GM21360 (cell line): ENCODE results near the gene FTL.

Experiments
- ATAC-seq: cut with Tn5 transposase; IDR thresholded peaks from one replicate; pipeline ENCODE4 v1.9.1; 2021; ENCODE audit warnings: mild to moderate bottlenecking, moderate library complexity; ENCODE audit not compliant: unreplicated experiment

The FTL gene

GRCh38 chr19:48990400-48990799 lies 25.3 kb downstream of the FTL start:
- ATAC-seq = no peak

GRCh38 chr19:48991011-48991609 lies 26.0 kb downstream of the FTL start:
- no peak for ATAC-seq

GRCh38 chr19:48991873-48992580 lies 26.9 kb downstream of the FTL start:
- no peak for ATAC-seq

GRCh38 chr19:48992581-48993174 lies 27.6 kb downstream of the FTL start:
- no peak for ATAC-seq

GRCh38 chr19:48993175-48994034 lies 28.3 kb downstream of the FTL start, which contains the start of the genes GYS1 and RUVBL2:
TSS of gene GYS1 (minus strand) at chr19:48993309. CDS start at chr19:48993112, 197 bp downstream.
TSS of gene RUVBL2 (plus strand) at chr19:48993887. CDS start at chr19:48993912, 25 bp downstream.
- ATAC-seq = peak; percentile 80

GRCh38 chr19:48994035-48994386 lies 28.9 kb downstream of the FTL start:
- ATAC-seq = no peak

GRCh38 chr19:48997972-48998371 lies 32.9 kb downstream of the FTL start:
- no peak for ATAC-seq

GRCh38 chr19:48999481-49000325 lies 34.6 kb downstream of the FTL start:
- no peak for ATAC-seq

GRCh38 chr19:49004133-49004532 lies 39.0 kb downstream of the FTL start:
- ATAC-seq = no peak

GRCh38 chr19:49004964-49005614 lies 40.0 kb downstream of the FTL start:
- ATAC-seq = no peak

GRCh38 chr19:49006905-49007304 lies 41.8 kb downstream of the FTL start:
- ATAC-seq = no peak

- no peak for ATAC-seq
Observed at GRCh38 chr19:49009828-49010227, 44.7 kb downstream of the FTL start.

GRCh38 chr19:49010453-49010852 lies 45.3 kb downstream of the FTL start:
- no peak for ATAC-seq

- no peak for ATAC-seq
Observed at GRCh38 chr19:49011194-49011593, 46.1 kb downstream of the FTL start.

GRCh38 chr19:49014123-49014869 lies 49.2 kb downstream of the FTL start:
- ATAC-seq = no peak

- no peak for ATAC-seq
Observed at GRCh38 chr19:49014870-49015255, 49.8 kb downstream of the FTL start.

GRCh38 chr19:49016067-49016839 lies 51.1 kb downstream of the FTL start:
- ATAC-seq = no peak
